Measurements from ENCODE around the gene GPR17.

GPR17 gene

GRCh38 chr2:127695491-127696472 is 49.8 kb downstream of the GPR17 start:
- peak; percentile 40 to 53 for DNase-seq

- DNase-seq: no peak
Measured at GRCh38 chr2:127697482-127698180, 51.7 kb downstream of the GPR17 start.

GRCh38 chr2:127698553-127699355 is 52.8 kb downstream of the GPR17 start:
- no peak for DNase-seq

GRCh38 chr2:127700527-127701192 is 54.7 kb downstream of the GPR17 start:
- peak; percentile 28 to 35 for DNase-seq

GRCh38 chr2:127701193-127701650 is 55.3 kb downstream of the GPR17 start, which contains the start of gene SFT2D3:
Gene SFT2D3 (plus strand): TSS chr2:127701497. CDS start chr2:127701529, 32 bp downstream.
- DNase-seq: peak; percentile 90 to 91

- peak; percentile 71 to 77 for DNase-seq
Measured at GRCh38 chr2:127701651-127702394, 55.9 kb downstream of the GPR17 start.

Data from activated CD4-positive, alpha-beta T cell treated with anti-CD3 and anti-CD28 coated beads, Interleukin-2, amount 50 U/mL, for 48 hours (primary cell).